Measurements from ENCODE around the gene ARL8A. TPM values are rescaled to one million over a fixed set of nuclear protein-coding genes. Genes with fewer than 3 reads are reported as not detected.

ARL8A gene
- total and polyA plus RNA-seq, 2 of the 4 experiments (the other 2 are of a cell fraction), result 18.1 to 30.7 TPM

- Histone ChIP-seq H3K4me3 (ENCODE audit: insufficient read depth, low read depth, low read length) (no peak overlapping the region), H2BK15ac (ENCODE audit: low read depth, low read length) (no peak overlapping the region), H2AK9ac (replicated peaks; ENCODE audit: low read depth, low read length, poor library complexity) (no peak overlapping the region), H3K18ac (ENCODE audit: low read depth, low read length) (no peak overlapping the region), H2AFZ (replicated peaks; ENCODE audit: low read length, poor library complexity) (peak overlapping the region; percentile 32), H3K27ac (ENCODE audit: insufficient read depth, low read length) (no peak overlapping the region), H2BK120ac (ENCODE audit: low read depth, low read length) (no peak overlapping the region), H3K4me2 (ENCODE audit: low read depth, low read length) (no peak overlapping the region), H4K91ac (ENCODE audit: insufficient read depth, low read depth, low read length) (no peak overlapping the region), H3K4me1 (ENCODE audit: control insufficient read depth, insufficient read depth, low read length) (no peaks in the 10 kb centered on the region), H3K9me1 (ENCODE audit: insufficient read depth, low read length) (no peaks in the 10 kb centered on the region), H3K27me3 (ENCODE audit: control insufficient read depth, insufficient read depth, low read length) (peaks cover 27% of the 10 kb centered on the region), H3K9ac (ENCODE audit: low read depth, low read length) (no peak overlapping the region), H3K4ac (ENCODE audit: low read depth, low read length) (no peak overlapping the region), H2BK5ac (ENCODE audit: low read depth, low read length, poor library complexity, severe bottlenecking) (no peak overlapping the region), H4K20me1 (ENCODE audit: insufficient read depth, low read length) (no peaks in the 10 kb centered on the region), H4K5ac (ENCODE audit: low read depth, low read length) (no peak overlapping the region), H4K8ac (ENCODE audit: low read depth in 2 of 2, low read length in 2 of 2) (no peak overlapping the region), H3K14ac (replicated peaks; ENCODE audit: low read depth, low read length) (no peak overlapping the region), H3K56ac (ENCODE audit: extremely low read depth, insufficient read depth, low read length) (no peak overlapping the region), H3K79me1 (ENCODE audit: low read depth in 1 of 2, low read length in 2 of 2) (no peaks in the 10 kb centered on the region), H2AK5ac (ENCODE audit: low read depth, low read length) (no peak overlapping the region), H2BK20ac (ENCODE audit: low read depth, low read length) (no peak overlapping the region), H3K36me3 (ENCODE audit: control insufficient read depth, insufficient read depth, low read length) (no peaks in the 10 kb centered on the region), H3K9me3 (ENCODE audit: control insufficient read depth, insufficient read depth, low read length) (no peaks in the 10 kb centered on the region), H3K23ac (ENCODE audit: low read depth, low read length) (no peak overlapping the region)
- ChIA-PET CTCF (no interaction called here), POLR2A (ENCODE audit: unreplicated experiment) (no interaction called here)
- intact Hi-C loops (cut with micrococcal nuclease), result no loop called here
- DNase-seq, result no peak
- dilution Hi-C loops (cut with HindIII; ENCODE audit: low sequenced_read_pairs, unreplicated experiment), result no loop called here
- in situ Hi-C loops (cut with MboI; ENCODE audit: low sequenced_read_pairs), result no loop called here
- ATAC-seq (ENCODE audit: low read depth), result no peak
- BruUV-seq (replicated peaks), result no TSS peak
- WGBS, 2 experiments (ENCODE audit: extremely low coverage in 2 of 2, insufficient read length in 1 of 2), result no CpG with 5 or more reads among the region's 10 CpGs
- TF ChIP-seq USF2 (IDR thresholded peaks at IDR 0.05; ENCODE audit: low read depth, low read length) (no peak), CHD1 (IDR thresholded peaks at IDR 0.05; ENCODE audit: low read depth, low read length) (no peak), MXI1 (IDR thresholded peaks at IDR 0.05; ENCODE audit: borderline replicate concordance, low read depth, low read length) (no peak), ELK1 (IDR thresholded peaks at IDR 0.05; ENCODE audit: borderline replicate concordance, low read depth, low read length) (no peak), NFE2L2 (IDR thresholded peaks at IDR 0.05; ENCODE audit: low read depth, low read length) (no peak), MAFK (IDR thresholded peaks at IDR 0.05; ENCODE audit: low read depth, low read length) (no peak), RCOR1 (IDR thresholded peaks at IDR 0.05; ENCODE audit: insufficient replicate concordance, low read length) (no peak), RFX5 (IDR thresholded peaks at IDR 0.05; ENCODE audit: low read depth, low read length) (no peak), RAD21 (IDR thresholded peaks at IDR 0.05; ENCODE audit: low read length) (no peak), CEBPB (IDR thresholded peaks at IDR 0.05; ENCODE audit: low read depth, low read length) (no peak), SMC3 (IDR thresholded peaks at IDR 0.05; ENCODE audit: low read depth, low read length) (no peak), CTCF (conservative IDR thresholded peaks at IDR 0.05; ENCODE audit: low read depth, low read length) (no peak), BHLHE40 (IDR thresholded peaks at IDR 0.05; ENCODE audit: low read depth, low read length) (no peak), POLR2A (IDR thresholded peaks at IDR 0.05; ENCODE audit: low read depth, low read length) (no peak), MAZ (IDR thresholded peaks at IDR 0.05; ENCODE audit: borderline replicate concordance, low read depth, low read length) (no peak), FOS (IDR thresholded peaks at IDR 0.05; ENCODE audit: low read depth, low read length) (no peak)
Measured at GRCh38 chr1:202152399-202152798, 7.9 kb upstream of the ARL8A start.

All from IMR-90 (cell line).